HG02840 (cell line): ENCODE data around the gene FOXN3.

Experiments used
- ATAC-seq: cut with Tn5 transposase; IDR thresholded peaks from one replicate; pipeline ENCODE4 v1.9.1; 2021; ENCODE audit warnings: mild to moderate bottlenecking, moderate library complexity, moderate number of reproducible peaks; ENCODE audit not compliant: unreplicated experiment, low FRiP score

FOXN3 gene

DNA sequence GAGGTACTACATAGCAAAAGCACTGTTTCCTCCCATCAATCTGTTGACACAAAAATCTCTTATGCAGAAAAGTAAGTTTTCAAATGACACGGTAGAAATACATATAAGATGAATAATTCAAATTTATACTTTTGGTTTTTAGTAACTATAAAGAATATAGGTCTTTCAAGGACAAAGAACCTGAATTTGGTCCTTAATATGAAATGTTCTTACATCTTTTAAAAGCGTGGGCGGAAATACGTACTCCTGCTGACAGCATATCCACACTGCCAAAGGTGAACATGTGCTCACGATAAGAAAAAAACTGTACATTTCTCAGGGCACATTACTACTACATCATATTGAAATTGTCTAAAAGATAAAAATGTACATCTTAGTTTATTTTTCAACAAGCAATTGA, 127.6 kb downstream of the FOXN3 start:
- no peak for ATAC-seq

DNA sequence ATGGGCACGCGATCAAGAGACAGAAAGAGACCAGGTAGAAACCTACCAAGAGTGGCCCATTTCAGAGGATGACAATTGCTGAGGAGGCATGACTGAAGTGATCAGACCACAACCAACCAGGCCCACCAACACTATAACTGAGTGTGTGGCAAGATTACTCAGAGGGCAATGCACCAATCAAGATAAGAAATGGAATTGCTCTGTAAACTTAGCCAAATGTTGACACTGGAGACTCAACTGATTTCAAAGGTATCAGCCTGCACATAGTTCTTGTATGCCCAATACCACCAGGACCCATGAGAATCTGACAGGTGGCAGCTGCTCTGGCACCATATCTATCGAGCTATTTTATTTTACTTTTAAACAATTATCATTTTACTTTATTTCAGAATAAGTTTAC, 128.9 kb downstream of the FOXN3 start:
- no peak for ATAC-seq

DNA sequence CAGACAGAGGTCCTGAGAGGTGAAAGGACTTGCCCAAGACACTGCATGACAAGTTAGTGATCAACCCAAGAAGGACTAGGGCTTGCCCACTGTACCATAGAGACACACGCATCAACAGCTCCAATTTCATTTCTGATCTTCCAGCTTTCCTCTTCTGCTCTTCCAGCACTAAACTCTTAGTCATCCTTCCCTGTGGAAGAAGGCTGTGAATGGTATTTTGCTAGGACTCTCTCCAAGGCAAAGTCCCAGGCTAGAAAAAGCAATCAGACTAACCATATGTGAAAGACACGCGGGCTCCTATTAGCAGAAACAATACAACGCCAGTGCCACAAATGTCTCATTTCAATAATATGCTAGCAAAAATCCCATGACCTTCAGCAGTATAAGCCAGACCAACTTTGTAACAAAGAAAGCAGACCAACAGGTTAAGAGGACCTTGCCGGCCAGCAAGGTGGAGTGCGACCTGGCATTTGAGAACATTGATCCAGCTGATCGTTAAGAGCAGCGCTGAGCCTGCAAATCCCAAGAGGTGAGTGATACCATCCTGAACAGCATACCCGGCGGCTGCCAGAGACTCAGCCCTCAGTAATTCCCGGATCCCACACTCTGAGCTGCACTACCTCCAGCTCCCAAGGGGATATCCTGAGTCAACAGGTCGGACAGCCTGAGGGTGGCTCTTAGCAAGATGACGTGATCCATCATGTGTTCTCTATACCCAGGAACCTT, 132.5 kb downstream of the FOXN3 start:
- ATAC-seq = no peak

DNA sequence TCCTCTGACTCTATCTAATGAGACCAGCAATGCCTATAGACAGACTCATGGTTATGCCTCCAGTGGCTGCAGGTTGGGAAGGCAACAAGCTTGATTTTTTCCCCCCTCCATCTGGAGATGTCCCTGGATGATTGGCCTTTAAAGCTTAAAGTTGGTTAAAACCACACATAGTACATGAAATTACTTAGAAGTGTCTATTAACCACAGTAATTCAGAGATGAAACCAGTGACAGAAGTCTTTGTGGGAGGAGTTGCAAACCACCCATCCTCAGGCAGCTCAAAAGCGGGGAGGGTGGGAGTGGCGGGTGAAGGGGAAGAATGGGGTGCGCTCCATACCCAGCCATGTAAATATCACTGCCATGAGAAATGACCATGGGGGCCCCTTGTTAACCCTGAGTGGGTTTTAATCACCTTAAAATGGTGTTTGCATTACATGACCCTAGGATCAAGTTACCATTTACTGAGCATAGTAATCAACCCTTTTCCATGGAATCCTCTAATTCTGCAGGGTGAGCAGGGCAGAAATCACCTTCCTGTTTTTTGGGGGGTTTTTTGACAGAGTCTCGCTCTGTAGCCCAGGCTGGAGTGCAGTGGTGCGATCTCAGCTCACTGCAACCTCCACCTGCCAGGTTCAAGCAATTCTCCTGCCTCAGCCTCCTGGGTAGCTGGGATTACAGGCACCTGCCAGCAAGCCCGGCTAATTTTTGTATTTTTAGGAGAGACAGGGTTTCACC, 133.5 kb downstream of the FOXN3 start:
- ATAC-seq = peak; percentile 55

DNA sequence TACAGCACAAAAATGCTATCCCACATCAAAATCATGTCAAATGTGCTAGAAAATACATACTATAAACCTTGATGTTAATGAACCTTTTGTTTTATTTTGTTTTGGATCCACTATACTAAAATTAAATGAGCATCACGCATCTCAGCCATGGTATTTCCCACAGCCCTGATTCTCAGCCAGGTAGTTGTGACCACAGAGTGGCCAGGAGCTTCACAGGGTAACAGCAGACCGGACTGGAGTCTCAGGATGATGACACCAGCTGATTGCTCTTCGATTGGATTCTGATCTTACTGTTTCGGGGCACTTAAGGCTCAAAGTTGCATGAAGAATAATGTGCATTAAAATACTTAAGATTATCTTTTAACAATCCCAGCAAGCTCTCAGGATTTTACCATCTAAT, 134.8 kb downstream of the FOXN3 start:
- no peak for ATAC-seq

GRCh38 chr14:89280600-89280999, 136.4 kb downstream of the FOXN3 start:
- no peak for ATAC-seq

DNA sequence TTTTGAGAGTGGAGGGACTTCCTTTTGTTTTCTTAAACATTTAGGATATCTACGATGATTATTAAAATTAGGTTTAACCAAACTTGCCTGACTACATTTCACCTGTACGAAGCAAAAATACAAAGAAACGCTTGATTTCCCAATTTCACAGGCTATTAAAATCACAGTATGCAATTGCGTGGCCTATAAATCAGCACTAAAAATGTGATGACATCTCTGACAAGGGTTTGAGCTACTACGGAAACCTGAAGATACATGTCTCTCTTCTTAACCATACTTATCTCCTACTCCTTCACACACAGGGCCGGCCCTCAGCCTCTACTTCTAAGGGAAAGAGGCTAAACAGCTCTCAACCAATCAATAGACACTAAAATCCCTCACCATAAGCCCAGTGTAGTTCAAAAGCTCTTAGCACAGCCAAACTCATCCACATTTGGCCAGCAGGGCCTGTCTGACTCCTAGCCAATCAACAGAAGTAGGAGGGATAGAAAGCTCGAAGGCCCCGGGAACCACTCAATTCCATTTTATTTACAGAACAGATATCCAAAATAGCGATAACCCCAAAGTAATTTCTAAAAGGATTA, 137.3 kb downstream of the FOXN3 start:
- ATAC-seq = no peak

DNA sequence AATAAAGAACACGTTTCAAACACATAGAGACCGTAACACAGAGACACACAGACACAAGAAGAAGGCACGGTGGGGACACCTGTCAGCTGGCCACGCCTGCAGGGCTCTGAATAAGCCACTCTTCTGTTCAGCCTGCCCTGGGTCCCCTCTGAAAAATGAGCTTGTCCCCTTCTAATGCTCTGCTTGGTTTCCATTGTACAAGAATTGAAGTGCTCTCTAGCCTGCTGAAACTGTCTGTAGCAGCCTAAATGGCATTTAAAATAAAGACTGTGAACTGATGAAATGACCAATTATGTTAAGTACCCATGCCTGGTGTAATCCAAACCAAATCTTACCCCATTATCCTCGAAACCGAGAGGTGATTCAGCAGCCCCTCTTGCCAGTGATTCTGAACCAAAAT, 139.8 kb downstream of the FOXN3 start:
- no peak for ATAC-seq

DNA sequence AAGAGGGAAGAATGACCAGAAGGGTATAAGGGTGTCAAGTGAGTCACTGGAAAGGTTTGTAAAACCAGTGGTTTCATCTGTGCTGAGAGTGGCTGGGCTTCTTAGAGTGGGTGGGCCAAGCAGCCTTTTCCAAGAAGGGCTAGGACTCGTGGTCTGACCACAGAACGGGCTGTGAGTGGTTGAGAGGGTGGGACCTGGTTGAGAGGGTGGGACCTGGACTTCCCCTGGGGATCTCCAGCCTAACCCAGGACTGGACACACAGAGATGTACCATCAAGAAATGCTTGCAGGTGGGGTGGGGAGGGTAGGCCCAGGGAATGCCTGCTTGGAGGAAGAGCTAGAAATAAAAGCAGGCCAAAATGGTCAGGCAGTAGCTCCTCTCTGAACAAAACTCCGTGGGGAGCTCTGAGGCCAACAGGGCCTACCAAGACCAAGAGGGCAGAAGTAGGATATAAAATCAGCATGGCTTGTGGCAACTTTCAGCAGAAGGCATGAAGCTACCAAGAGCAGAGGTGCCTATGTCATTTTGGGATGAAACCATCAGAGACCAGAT, 140.5 kb downstream of the FOXN3 start:
- ATAC-seq = peak; percentile 95

DNA sequence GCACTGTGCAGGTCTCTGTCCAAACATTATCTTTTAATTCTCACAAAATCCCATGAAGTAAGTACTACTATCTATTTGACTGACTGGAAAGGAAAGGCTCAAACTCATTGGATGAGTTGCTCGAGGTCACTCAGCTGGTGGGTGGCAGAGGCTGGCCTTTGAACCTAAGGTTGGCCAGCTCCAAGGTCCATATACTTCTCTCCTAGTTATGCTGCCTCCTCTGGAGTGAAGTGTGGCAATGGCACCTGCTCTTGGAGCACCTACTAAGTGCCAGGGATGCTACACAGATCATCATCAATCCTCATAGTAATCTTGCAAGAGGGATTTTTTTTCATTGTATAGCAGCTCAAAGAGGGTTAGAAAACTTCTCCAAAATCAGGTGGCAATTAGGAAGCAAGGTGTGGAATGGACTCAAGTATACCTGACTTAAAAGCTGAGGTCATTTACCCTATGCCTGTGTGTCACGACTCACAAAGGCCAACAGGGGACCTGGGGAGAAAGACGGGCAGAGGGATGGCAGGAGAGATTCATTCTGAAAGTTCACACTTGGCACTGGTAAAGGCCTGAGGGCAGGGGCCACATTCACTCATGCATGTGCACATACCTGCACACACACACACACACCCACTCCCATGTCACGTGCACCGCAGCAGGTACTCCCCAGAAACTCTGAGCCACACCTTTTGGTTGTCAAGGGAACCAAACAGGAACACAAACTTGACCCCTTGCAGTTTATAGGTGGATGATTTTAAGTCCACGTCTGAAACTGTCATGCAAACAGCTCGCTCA, 146.4 kb downstream of the FOXN3 start:
- no peak for ATAC-seq

GRCh38 chr14:89269404-89269803, 147.6 kb downstream of the FOXN3 start:
- no peak for ATAC-seq

DNA sequence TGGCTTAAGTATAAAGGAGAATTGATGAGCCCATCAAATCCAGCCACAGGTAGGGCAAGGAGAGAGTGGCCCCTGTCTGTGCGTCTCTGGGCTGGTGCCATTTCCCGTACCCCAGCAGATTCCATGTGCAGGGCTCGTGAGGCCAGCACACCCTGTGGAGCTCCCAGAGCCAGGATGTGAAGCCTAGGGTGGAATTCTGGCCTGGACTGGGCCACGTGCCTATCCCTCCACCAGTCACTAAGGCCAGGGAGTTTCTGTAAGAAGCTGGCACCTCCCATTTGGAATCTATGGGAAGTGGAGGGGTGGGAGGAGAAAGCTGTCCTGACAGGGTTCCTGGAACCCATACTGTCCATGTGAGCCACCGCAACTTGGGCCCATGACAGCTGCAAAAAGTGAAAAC, 148.5 kb downstream of the FOXN3 start:
- no peak for ATAC-seq

DNA sequence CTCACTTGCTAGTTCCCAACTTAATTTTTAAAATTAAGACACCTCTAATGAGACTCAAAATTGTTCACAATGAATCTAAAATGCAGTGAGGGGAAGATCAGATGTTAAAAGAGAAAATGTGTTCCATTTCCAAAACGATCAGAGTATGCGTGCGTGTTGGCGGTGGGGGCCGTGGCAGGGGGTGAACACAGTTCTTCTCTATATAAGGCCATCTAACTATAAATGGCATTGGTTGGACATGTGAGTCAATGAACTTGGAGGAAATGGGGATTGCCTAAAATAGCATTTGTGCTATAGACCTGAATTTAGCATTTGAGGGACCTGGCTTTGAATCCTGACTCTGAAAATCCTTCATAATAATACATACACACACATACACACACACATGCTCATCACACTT, 149.4 kb downstream of the FOXN3 start:
- no peak for ATAC-seq

GRCh38 chr14:89267163-89267562, 149.9 kb downstream of the FOXN3 start:
- no peak for ATAC-seq

DNA sequence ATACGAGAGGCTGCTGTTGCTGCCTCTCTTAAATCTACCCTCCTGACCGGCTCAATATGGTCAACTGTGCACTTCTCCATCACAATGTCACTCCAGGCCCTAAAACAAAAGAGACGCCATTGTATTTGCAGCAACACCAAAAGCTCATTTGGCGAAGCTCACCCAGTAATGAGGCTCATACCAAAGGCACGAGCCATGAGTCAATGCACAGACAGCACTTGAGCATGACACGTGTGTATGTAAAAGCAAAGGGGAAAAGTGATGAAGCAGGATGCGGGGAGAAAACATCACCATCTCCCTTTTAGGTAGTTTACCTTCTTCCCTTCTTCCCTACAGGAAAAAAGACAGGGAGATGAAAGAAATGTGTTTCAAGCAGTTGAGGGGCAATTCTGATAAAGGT, 150.3 kb downstream of the FOXN3 start:
- ATAC-seq = no peak

DNA sequence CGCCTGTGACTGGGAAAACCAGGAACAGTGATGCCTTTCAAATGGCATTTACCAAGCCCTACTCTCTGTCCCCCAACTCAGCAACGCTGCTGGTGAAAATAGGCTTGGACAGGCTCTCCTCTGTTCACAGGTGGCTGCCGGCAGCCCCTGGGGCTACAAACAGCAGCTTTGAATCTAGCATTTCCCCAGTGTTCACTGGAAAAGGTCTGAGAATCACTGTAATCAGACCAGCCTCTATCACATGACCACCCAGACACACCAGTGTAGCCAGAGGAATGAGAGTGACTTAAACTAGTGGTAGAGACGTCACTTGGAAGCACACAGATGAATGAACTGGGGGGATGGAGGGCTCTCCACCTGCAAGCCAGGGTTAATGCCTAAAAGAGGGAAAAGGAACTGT, 151.8 kb downstream of the FOXN3 start:
- no peak for ATAC-seq

DNA sequence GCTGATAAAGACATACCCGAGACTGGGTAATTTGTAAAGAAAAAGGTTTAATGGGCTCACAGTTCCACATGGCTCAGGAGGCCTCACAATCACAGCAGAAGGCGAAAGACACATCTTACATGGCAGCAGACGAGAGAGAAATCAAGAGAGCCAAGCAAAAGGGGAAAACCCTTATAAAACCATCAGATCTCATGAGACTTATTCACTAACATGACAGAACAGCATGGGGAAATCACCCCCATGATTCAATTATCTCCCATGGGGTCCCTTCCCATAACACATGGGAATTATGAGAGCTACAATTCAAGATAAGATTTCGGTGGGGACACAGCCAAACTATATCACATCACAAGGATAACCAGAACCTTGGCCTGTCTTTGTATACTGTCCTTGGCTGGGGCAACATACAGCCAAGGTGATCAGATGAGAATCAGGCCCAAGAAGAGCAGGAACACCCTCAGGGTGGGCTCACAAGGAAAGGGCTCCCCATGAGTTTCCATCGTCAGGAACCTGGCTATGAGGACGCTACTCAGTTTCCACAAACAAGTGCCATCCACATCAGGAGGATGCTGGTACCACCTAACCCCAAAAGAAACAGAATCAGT, 152.7 kb downstream of the FOXN3 start:
- ATAC-seq = no peak

GRCh38 chr14:89262041-89262440, 155.0 kb downstream of the FOXN3 start:
- no peak for ATAC-seq

GRCh38 chr14:89260898-89261297, 156.1 kb downstream of the FOXN3 start:
- ATAC-seq = no peak

GRCh38 chr14:89259951-89260609, 157.0 kb downstream of the FOXN3 start:
- ATAC-seq = no peak
